ENCODE measurements around the gene CTLA4.
A peak's percentile ranks its signal among the peaks of the same experiment; 100 is the strongest.

The CTLA4 gene

DNA sequence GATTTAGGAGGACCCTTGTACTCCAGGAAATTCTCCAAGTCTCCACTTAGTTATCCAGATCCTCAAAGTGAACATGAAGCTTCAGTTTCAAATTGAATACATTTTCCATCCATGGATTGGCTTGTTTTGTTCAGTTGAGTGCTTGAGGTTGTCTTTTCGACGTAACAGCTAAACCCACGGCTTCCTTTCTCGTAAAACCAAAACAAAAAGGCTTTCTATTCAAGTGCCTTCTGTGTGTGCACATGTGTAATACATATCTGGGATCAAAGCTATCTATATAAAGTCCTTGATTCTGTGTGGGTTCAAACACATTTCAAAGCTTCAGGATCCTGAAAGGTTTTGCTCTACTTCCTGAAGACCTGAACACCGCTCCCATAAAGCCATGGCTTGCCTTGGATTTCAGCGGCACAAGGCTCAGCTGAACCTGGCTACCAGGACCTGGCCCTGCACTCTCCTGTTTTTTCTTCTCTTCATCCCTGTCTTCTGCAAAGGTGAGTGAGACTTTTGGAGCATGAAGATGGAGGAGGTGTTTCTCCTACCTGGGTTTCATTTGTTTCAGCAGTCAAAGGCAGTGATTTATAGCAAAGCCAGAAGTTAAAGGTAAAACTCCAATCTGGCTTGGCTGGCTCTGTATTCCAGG lies at the start of gene CTLA4:
Gene CTLA4, plus strand, starts transcription at position 211 of the 640 bp plus-strand sequence. Its CDS starts 172 bp downstream, at position 383.
- no peak for DNase-seq (ENCODE audit: low read depth in 2 of 2)

DNA sequence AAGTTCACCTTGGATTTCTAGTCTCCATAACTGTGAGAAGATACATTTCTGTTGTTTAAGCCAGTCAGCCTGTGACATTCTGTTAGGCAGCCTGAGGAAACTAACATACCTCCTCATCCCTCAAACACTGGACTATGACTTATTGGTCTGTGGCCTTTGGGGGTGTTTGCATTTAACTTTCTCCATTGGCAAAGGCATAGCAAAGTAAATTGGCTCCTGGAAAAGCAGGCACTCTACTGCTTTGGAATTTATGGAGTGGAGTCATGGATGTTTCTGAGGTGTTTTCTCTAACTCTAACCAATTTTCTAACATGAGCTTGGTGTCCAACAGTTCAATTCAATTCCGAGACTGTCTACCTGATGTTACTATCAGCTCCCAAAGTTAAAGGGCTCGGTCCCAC lies 48.9 kb upstream of the CTLA4 start:
- DNase-seq (ENCODE audit: low read depth in 2 of 2), result no peak

DNA sequence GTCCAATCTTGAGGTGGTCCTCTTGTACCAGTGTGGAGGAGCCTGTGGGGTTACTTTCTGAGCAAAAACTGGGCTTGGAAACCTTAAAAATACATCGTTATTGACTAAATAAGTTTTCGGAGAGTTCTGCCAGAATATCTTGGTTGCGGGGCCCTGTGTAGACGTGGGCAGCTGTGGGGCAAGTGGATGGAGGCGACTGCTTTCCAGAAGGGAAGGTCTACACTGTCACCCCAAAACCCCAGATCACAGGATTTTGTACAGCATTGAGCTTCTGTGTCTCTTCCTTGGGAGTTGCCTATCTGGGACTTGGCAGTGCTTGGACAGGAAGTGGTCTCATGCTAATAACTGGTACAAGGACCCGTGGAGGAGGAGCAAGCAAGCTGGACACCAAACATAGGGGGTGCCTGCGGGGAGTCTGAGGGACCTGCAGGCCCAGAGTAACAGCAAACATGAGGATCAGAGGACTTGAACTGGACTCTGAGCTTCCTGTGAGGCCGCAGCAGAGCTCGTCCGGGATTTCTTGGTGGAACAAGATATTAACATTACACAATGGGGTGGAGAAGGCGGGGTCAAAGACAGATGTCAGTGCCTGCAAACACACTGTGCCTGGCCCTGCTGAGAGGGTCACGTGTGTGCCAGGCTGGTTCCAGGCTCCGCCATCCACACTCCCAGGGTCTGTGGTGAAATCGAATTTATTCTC lies 48.0 kb upstream of the CTLA4 start:
- no peak for DNase-seq (ENCODE audit: low read depth in 2 of 2)

DNA sequence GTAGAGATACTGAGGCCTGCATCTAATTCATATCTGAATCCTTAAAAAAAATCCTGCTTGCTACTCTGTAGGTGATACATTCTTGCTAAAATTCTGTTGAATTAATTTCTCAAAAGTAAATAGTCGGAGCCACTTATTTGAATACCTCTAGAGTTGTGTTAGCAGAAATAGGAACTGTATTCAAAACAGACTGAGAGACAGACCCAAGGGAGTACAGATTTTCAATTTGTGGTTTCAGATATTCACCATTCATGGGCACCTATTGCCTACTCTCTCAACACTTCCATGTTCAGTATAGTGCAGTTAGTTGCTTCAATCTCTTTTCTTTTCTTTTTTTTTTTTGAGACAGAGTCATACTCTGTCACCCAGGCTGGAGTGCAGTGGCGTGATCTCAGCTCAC lies 46.6 kb upstream of the CTLA4 start:
- DNase-seq (ENCODE audit: low read depth in 2 of 2), result no peak

DNA sequence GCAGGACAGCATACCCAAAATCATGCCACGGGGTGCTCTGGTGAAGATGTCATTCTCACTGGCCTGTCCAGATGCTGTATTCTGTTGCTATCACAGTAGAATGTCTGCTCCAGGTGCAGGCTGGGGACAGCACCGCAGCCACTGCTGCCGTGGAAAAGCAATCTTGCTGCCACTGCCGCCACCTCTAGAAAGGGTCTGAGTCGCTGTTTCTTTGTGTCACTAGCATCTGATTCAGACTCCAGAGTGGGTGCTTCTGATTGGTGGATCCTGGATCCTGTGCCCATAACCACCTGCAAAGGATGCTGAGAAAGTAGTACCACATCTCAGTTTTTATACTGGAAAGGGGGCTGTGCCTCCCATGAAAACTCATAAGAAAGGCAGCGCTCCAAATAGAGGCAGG lies 45.3 kb upstream of the CTLA4 start:
- DNase-seq (ENCODE audit: low read depth in 2 of 2), result no peak

DNA sequence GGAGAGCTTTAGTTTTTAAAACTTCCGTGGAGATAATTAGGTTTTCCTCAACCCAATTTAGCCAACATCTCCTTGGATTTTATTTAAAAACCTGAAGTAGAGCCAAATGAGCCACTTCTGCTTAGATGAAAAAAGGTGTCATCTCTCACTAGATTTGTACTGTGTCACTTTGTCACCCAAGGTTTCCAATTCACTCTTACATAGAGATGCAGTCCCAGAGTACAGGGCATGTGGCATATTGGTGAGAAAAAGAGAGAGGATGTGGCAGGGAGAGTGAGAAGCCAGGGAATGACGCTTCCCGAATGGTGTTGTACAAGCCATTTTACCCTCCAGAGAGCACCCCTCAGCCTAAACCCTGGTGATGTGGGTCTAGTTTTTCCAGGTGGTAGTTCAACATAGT lies 44.4 kb upstream of the CTLA4 start:
- no peak for DNase-seq (ENCODE audit: low read depth in 2 of 2)

DNA sequence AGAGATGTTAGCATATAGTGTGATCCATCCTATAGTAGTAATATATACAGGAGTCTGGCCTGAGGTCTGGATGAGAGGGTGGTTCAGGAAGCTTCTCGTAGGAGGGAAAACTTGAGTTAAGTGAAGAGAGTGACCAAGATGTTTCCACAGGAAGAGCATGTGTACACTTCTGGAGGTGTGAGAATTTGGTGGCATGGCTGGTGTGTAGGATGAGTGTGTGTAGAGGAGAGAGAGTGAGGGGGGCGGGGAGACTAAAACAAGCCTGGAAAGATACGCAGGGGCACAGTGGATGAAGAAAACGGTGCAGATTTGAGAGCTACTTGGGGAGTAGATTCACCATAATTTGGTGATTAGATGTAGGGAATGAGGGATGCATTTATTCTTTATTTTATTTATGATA lies 43.5 kb upstream of the CTLA4 start:
- no peak for DNase-seq (ENCODE audit: low read depth in 2 of 2)

DNA sequence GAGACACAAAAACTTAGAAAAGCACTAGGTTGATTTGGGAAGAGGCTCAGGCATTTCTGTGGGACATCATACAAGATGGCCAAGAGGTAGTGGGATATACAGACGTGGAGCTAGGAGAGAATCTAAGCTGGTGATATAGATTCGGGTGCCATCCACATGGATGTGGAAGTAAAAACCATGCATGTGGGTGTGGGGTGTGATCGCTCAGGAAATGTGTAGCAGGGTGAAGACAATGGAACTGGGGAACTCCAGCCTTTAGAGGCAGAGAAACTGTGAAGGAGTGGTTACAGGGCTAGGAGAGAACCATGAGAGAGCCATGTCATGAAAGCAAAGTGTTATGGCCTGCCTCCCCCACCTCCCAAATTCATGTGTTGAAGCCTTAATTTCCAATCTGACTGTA lies 43.0 kb upstream of the CTLA4 start:
- DNase-seq (ENCODE audit: low read depth in 2 of 2), result no peak

DNA sequence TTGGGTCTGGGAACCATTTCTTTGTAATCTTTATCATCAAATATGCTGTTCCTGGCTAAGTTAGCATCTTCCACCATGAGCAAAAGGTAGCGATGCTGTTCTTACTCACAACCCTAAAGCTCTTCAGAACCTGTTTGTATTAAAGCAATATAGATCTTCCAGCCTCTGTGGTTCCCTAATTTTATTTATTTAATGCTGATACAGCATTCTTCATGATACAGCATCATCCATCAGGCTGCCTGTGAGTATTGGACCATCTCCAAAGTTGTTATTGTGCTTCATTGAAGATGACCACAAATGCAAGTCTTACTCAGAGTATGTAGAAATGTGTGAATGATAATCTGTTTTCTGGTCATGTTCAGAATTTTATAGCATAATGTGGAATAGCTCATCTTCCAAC lies 40.9 kb upstream of the CTLA4 start:
- no peak for DNase-seq (ENCODE audit: low read depth in 2 of 2)

DNA sequence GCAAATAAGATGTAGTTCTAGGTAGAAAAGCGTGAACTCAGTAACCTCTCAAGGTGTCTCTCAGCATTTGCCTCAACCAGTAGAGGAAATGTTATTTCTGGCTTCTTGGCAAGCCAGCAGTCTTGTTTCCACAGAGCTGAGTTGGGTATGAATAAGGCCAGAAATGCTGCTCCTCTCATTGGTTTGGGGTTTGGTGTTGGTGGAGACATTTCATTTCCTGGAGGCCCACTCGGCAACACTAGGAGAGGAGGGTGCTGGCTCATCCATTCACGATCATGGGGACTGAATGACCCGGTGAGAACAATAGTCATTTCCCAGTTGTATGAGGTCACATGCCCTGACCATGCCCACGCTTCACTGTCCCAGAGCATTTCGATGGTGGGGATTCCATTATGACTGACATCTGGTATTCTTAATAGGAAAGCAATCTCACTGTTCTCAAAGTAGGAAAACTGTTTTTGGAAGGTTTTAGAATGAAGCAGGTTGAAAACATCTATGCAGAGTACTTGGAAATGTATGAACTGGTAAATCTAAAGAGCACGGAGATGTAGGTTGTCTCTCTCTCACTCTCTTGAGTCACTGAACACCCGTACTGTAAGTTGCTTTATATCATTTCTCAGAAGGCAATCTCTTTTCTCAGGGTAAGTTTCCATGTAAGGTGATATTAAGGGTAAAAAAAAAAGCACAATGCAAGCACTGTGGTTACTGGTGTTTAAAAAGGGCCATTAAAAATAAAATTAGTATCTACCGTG lies 37.1 kb upstream of the CTLA4 start:
- peak in 1 of 2 donors; percentile 24 for DNase-seq (ENCODE audit: low read depth in 2 of 2)

DNA sequence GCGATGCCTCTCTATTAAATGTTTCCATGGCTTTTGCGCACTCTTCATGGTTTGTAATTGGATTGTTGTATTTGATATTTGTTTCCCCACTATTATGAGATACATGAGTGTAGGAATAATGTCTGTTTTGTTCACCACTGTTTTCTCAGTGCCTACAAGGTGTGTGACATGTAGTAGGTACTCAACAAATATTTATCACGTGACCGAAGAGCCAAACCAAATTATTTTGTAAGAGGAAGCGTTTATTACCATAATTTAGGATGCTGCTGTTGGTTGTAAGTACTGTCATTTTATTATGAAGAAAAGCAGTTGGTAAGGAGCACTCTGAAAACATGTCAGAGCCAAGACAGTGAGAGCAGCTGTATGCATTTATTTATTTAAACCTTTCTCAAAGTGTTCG lies 32.2 kb upstream of the CTLA4 start:
- DNase-seq (ENCODE audit: low read depth in 2 of 2), result no peak

DNA sequence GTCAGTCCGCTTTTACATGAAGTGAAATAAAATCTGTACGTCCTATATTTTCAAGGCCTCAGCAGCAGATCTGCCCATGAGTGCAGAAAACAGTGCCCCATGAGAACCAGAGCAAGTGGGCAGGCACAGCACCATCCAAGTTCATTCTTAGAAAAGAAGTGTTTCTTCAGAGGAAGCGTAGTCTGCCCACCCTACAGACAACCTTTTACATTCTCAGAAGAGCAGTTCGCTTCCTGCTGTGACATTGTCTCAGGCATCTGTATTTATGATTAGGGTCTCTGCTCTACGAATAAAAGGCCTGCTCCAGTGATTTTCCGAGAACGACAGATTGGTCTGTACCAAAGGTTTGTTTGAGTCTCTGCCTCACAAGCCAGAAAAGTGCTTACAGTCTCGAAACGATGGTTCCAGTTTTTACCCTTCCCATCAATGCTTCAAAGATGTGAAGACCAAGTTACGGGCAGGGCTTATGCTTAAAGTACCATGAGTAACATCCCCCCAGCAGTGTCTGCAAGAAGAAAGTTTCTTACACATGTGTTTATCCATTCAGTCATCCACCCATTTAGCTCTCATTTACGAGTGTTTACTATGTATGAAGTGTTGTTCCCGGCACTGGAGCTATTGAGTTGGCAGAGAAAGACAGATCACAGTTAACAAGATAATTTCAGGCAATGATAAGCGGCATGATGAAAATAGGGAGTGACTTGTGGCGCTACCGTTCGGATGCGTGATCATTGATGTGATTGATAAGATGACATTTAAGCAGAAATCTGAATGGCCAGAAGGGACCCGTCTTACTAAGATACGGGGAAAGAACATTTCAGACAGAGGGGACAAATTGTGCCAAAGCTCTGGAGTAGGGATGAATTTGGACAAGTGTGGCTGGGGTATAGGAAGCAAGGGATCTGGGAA lies 31.4 kb upstream of the CTLA4 start:
- DNase-seq (ENCODE audit: low read depth in 2 of 2), result no peak

DNA sequence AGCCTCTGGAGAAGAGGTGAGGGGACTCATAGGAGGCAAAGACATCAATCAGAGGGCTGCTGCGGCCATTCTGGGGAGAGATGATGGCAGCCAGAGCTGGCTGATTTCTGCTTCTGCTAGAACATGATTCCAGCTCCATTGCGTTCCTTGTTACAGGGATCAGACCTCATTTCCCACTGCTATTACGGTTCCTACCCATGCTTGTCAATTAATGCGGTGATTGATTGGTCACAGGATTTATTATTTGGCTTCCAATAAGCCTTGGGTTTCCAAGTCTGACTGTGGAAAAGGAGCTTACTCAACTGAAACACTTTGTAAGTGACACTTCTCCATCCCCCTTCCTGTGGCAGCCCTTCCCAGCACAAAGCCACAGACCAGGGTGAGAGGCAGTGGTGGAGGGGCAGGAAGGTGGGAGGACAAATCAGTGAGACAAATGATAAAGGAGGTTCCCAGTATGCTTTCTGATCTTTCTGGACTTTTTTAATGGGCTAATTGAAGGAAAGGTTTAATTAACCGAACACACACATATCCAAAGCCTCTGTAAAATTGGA lies 26.8 kb upstream of the CTLA4 start:
- DNase-seq (ENCODE audit: low read depth in 2 of 2), result no peak

DNA sequence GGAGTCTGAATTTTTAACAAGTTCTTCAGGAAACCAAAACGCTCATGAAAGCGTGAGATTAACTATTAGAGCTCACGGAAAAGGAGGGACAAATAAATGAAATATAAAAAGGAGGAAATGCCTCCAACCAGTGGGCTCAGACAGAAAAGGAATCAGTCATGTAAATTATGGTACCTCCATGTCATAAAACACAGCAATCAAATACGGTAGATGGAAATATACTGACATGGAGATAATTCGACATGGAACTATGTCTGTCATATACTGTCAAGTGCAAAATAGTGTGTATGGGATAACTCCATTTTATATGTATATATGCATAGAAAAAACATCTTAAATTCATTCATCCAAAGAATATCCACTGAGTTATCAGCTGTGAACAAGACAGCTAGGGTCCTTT lies 25.9 kb upstream of the CTLA4 start:
- no peak for DNase-seq (ENCODE audit: low read depth in 2 of 2)

DNA sequence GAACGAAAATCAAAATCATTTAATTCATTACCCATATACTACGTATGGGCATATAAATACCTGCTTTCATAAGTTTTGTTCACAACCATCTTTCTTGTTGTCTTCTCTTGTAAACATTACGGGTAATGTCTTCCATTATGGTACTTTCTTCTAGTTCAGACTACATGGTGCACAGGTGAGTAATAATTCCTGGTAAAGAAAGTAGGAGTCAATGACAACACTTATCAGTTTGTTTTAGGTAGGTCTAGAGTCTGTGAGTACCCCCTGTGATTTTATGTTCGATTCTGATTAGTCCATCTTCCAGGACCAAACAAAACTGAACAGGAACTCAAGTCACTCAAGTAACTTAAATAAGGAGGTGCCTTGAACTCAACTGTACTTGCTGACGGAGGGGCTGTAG lies 25.2 kb upstream of the CTLA4 start:
- no peak for DNase-seq (ENCODE audit: low read depth in 2 of 2)

DNA sequence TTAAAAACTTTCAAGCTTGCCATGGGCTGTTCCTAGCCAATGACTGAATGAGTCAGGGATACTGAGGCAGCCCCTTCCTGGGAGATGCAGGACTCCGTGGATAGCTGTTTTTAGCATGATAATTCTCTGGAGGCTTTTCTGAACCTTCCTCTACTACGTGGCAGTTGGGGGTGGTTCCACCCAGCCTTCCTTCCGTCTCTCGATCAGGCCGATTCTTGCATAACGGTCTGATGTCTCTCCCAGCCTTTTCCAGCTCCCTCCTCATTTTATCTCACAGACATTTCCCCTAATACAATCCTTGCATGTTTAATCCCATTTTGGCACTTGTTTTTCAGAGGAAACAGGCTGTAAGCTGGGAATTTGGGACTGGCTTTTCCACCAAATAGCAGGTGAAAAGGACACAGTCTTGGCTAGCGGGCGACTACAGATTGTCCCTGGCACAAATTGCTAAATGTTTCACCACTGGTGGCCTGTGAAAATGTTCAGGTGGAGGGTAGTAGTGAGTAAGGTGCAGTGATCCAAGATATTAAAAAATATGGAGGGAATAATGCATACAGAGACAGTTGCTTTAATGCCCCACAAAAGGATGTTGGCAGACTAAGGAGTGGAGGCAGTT lies 21.0 kb upstream of the CTLA4 start:
- no peak for DNase-seq (ENCODE audit: low read depth in 2 of 2)

DNA sequence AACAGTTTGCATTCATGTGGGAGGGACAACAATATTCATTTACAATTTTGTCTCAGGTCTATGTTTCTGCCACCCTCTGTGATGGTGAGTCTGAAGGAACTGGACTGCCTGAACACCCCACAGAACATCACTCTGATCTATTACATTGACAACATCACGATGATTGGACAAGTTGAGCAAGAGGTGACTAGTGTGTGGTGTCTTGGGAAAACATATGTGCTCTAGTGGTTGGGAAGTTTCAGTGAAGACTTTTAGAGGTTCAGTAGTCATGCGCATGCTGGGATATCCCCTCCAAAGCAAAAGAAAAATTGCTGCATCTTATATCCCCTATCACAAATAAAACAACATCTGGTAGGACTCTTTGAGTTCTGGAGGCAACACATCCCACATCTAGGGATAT lies 18.6 kb upstream of the CTLA4 start:
- DNase-seq (ENCODE audit: low read depth in 2 of 2), result no peak

DNA sequence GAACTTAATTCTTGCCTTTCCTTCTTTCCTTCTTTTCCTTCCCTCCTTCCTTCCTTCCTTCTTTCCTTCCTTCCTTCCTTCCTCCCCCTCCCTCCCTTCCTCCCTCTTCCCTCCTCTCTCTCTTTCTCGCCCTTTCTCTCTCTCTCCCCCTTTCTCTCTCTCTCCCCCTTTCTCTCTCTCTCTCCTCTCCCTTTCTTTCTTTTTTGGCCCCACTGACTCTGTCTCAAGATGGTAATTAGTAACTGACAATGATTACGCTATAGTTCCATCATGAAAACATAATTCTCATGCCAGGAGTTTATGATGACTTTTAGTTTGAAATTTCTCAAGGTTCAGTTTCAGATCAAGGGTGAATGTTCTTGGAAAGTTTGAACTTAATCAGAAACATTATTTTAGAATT lies 14.8 kb upstream of the CTLA4 start:
- no peak for DNase-seq (ENCODE audit: low read depth in 2 of 2)

DNA sequence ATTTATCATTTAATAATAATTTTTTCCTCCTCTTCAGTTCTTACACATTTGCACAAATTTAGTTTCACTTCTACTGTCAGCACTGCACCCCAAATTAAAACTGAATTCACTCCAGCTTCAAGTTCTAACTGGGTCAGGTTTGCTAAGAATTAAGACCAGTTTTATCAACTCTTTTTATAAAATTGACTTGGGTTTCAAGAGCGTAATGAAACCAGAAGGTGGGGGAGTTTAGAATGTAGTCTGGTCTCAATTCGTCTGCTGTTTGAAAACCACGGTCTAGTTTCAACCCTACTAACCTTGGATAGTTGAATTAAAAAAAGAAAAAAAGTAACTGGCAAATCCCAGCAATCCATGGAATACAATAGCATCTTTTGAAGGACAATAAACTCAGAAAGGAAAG lies 14.3 kb upstream of the CTLA4 start:
- DNase-seq (ENCODE audit: low read depth in 2 of 2), result no peak

DNA sequence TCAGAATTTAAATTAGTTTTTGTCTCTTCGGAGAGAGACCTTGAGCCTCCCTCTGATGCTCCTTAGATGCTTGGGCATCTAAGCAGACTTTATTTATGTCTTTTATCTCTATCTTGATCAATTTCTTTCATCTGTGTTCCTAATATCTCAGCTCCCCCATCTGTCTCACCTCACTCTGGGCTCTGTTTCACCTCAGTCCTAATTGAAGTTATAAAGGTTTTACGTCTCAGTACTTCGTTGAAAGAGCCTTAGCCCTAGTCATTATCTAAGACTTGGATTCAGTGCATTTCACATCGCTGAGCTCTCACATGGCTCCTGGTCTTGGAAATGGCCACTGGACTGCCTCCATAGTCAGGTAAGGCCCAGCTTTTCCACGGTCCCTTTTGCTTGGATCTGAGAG lies 13.8 kb upstream of the CTLA4 start:
- DNase-seq (ENCODE audit: low read depth in 2 of 2), result no peak

DNA sequence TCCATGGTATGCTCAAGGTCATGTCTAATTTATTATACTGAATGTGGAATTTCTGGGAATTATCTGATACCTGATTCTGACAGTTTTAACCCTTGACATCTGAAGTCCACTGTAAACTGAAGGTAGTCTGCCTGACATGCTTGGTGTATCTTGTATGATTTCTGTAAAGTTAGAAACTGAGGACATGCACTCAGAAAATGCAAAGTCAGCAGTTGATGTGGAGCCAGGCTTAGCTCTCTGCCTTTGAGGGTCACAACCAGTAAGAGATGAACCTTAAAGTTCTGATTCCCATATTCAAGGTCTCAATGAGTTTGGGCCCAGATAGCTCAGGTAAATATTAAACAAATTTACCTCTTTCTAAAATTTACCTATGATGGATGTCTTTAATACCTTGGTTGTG lies 12.3 kb upstream of the CTLA4 start:
- DNase-seq (ENCODE audit: low read depth in 2 of 2), result no peak
